ENCODE measurements around the gene TNFRSF8. TPM values are rescaled to one million over a fixed set of nuclear protein-coding genes. Genes with fewer than 3 reads are reported as not detected.

Gene TNFRSF8
- total RNA-seq, 2 experiments from 2014 or later: 0.17 to 0.22 TPM

DNA sequence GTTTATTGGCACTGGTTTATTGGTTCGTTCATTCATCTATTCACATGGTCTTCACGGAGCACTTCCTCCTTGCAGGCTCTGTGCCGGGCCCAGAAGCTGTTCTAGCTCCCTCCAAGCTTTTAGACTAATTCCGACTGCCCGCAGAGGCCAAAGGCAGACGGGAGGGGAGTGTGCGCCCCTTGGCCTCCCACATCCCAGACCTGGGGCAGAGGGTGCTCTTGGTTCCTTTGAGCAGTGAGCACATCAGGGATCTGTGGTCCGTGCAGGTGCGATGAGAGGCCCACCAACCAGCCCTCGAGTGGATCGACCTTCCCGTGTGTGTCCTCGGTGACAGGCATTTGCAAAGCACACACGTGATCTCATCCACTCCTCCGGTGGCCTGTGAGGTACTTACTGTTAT, 65.0 kb downstream of the TNFRSF8 start:
- no peak overlapping the region for H3K4me3 Mint-ChIP-seq
- ATAC-seq (ENCODE audit: low read depth) (no peak), DNase-seq (no peak)
- H3K9me3 Mint-ChIP-seq: no peaks in the 10 kb centered on the region
- POLR2A ChIA-PET: interaction anchor here (2.4 kb wide), 1 partner anchor 34 kb away, joined by 7 read pairs; no protein-coding TSS in a partner anchor
- H3K27ac Mint-ChIP-seq: no peak overlapping the region
- H3K36me3 Mint-ChIP-seq: no peaks in the 10 kb centered on the region
- H3K27me3 Mint-ChIP-seq: peaks cover 3% of the 10 kb centered on the region
- peaks cover 25% of the 10 kb centered on the region for H3K4me1 Mint-ChIP-seq

DNA sequence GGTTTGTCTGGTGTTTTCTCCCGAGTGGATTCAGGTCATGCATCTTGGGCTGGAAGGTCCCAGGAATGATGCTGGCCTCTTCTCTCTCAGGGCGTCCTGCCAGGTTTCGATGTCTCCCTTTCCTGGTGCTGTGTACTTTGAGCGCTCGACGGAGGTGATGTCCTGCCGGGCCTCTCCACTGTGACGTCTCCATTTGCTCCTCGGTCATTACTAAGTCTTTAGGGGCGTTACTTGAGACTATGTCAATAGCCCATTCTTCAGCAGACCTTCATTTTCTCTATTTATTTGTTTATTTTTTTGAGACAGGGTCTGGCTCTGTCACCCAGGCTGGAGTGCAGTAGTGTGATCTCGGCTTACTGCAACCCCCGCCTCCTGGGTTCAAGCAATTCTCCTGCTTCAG, 66.5 kb downstream of the TNFRSF8 start:
- Mint-ChIP-seq H3K27me3 (no peaks in the 10 kb centered on the region), H3K36me3 (no peaks in the 10 kb centered on the region), H3K9me3 (no peaks in the 10 kb centered on the region), H3K4me3 (no peak overlapping the region), H3K4me1 (peaks cover 29% of the 10 kb centered on the region), H3K27ac (no peak overlapping the region)
- DNase-seq: no peak
- no peak for ATAC-seq (ENCODE audit: low read depth)
- POLR2A ChIA-PET: interaction anchor here (1.0 kb wide), 2 partner anchors 49 to 68 kb away, joined by 3 read pairs; no protein-coding TSS in a partner anchor

DNA sequence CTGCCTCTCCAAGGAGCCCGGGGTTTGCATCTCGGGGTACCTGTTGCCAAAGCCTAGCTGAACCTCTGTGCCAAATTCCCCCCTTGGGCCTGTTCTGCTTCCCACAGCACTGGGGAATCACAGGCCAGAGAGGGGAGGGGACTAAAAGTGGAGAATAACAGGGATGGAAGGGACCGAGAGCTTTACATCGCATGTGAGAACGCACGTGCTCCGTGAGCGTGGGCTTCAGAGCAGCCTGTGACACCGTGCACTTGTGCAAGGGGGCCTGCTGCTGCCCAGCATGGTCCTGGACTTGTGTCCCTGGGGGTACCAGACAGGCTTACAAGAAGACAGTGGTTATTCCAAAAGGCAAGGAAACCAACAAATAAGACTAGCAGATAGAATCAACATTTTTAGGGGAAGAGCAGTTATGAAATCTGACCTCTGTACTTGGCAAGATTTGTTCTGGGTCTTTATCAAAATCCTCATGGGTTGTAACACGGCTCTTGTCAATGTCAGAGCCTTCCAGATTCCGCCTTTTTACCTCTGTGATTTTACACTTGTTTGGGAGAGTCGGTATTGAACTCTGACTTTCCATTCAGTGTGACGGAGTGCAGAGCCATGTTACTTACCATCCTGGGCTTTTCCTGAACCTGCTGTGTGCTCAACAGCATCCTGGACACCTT, 67.5 kb downstream of the TNFRSF8 start:
- no peak overlapping the region for H3K4me3 Mint-ChIP-seq
- no peak for DNase-seq
- H3K27me3 Mint-ChIP-seq: no peaks in the 10 kb centered on the region
- no peaks in the 10 kb centered on the region for H3K9me3 Mint-ChIP-seq
- H3K4me1 Mint-ChIP-seq: peaks cover 20% of the 10 kb centered on the region
- POLR2A ChIA-PET: interaction anchor here (0.7 to 1.0 kb wide), 3 partner anchors 47 to 67 kb away, joined by 3 read pairs; no protein-coding TSS in a partner anchor
- no peaks in the 10 kb centered on the region for H3K36me3 Mint-ChIP-seq
- H3K27ac Mint-ChIP-seq: no peak overlapping the region
- no peak for ATAC-seq (ENCODE audit: low read depth)

DNA sequence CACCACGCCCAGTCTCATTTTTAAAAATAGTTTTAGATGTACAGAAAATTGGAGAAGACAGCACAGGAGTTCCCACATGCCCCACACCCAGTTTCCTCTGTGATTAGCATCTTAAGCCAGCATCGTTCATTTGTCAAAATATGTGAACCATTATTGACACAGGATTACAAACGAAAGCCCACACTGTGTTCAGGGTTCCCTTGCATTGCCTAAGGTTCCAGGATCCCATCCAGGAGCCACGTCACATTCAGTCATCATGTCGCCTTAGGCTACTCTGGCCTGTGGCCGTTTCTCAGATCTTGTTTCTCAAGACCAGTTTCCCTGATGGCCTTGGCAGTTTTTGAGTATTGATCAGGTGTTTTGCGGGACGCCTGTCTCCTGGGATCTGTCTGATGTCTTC, 69.0 kb downstream of the TNFRSF8 start:
- POLR2A ChIA-PET: interaction anchor here (0.6 to 2.1 kb wide), 5 partner anchors 19 to 484 kb away, joined by 3 to 9 read pairs (median 3); no protein-coding TSS in a partner anchor
- Mint-ChIP-seq H3K4me1 (peaks cover 13% of the 10 kb centered on the region), H3K36me3 (no peaks in the 10 kb centered on the region), H3K9me3 (no peaks in the 10 kb centered on the region), H3K4me3 (no peak overlapping the region), H3K27me3 (no peaks in the 10 kb centered on the region), H3K27ac (peak overlapping the region; percentile 80)
- DNase-seq (no peak), ATAC-seq (ENCODE audit: low read depth) (no peak)

DNA sequence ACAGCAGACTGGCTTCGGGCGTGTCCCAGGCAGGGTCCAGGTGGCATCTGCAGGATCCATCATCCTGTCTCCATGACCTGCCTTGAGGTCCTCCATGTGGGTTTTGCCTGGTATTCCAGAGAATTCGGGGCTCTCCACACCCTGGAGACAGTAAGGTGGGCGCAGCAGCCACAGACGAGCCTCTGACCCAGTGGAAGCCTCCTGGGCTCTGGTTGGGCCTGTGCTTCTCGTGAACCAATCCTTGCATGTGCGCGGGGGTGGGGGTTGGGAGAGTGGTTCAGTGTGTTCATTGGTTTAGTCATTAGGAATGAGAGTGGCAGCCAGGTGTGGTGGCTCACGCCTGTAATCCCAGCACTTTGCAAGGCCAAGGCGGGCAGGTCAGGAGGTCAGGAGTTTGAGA, 71.6 kb downstream of the TNFRSF8 start:
- POLR2A ChIA-PET: no interaction called here

DNA sequence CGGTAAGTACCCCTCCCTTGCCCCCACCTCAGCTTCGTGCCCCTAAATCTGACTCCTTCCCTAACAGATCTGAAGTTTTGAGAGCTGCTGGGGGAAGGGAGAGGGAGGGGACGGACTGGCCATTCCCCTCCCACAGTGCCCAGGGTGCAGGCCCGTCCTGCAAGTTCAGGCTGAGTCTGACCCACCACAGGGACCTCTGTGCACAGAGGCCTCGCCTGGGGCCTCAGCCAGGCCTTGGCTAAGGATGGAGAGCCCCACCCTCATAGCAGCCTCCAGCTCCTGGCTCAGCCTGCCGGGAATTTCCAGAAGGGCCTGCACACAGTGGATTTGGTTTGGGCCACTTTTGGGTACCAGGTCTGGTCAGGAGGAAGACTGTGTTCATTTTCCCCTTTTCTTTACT, 72.5 kb downstream of the TNFRSF8 start:
- POLR2A ChIA-PET: interaction anchor here (0.8 kb wide), 1 partner anchor 68 kb away, joined by 5 read pairs; no protein-coding TSS in a partner anchor
- H3K27ac Mint-ChIP-seq: no peak overlapping the region
- H3K4me3 Mint-ChIP-seq: no peak overlapping the region

More for the DNA sequence above, 71.6 kb downstream of the TNFRSF8 start:
- Mint-ChIP-seq H3K4me3 (no peak overlapping the region), H3K27ac (no peak overlapping the region), H3K4me1 (peaks cover 12% of the 10 kb centered on the region), H3K27me3 (no peaks in the 10 kb centered on the region), H3K9me3 (no peaks in the 10 kb centered on the region), H3K36me3 (no peaks in the 10 kb centered on the region)
- ATAC-seq (ENCODE audit: low read depth): no peak
- DNase-seq: no peak

DNA sequence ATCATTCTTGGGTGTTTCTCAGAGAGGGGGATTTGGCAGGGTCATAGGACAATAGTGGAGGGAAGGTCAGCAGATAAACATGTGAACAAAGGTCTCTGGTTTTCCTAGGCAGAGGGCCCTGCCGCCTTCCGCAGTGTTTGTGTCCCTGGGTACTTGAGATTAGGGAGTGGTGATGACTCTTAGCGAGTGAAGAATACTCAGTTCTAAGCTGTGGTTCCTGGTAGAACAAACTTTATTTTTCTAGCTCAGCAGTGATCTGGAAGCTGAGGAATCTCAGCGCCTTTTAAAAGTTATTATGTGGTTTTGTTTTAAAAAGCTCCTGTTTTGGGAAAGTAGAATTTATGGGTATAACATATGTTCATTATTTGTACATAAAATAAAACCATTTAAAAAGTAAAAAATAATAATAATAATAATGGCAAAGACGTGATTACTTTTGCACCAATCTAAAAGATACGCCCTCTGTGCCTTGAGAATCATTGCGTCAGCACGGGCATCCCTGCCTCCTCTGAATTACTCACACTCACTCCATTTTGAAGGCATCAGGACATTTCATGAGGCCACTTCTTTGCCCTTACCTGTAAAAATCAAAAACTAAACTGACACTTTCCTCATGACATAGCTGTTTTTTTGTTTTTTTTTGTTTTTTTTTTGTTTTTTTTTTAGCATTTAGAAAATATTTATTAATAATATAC, 74.0 kb downstream of the TNFRSF8 start:
- H3K4me3 Mint-ChIP-seq: no peak overlapping the region
- H3K27ac Mint-ChIP-seq: no peak overlapping the region
- H3K27me3 Mint-ChIP-seq: no peaks in the 10 kb centered on the region
- no peaks in the 10 kb centered on the region for H3K9me3 Mint-ChIP-seq
- DNase-seq (no peak), ATAC-seq (ENCODE audit: low read depth) (no peak)
- POLR2A ChIA-PET: interaction anchor here (1.0 kb wide), 1 partner anchor 13 kb away, joined by 4 read pairs; no protein-coding TSS in a partner anchor
- no peaks in the 10 kb centered on the region for H3K36me3 Mint-ChIP-seq
- H3K4me1 Mint-ChIP-seq: peaks cover 12% of the 10 kb centered on the region

More for the DNA sequence above, 72.5 kb downstream of the TNFRSF8 start:
- DNase-seq (no peak), ATAC-seq (ENCODE audit: low read depth) (no peak)
- Mint-ChIP-seq H3K27me3 (no peaks in the 10 kb centered on the region), H3K36me3 (no peaks in the 10 kb centered on the region), H3K9me3 (no peaks in the 10 kb centered on the region), H3K4me1 (peaks cover 12% of the 10 kb centered on the region)

GRCh38 chr1:12138196-12139168, 75.4 kb downstream of the TNFRSF8 start:
- no peak for ATAC-seq (ENCODE audit: low read depth)
- Mint-ChIP-seq H3K27me3 (no peaks in the 10 kb centered on the region), H3K27ac (no peak overlapping the region)

GRCh38 chr1:12140016-12140415, 76.9 kb downstream of the TNFRSF8 start:
- Mint-ChIP-seq H3K9me3 (no peaks in the 10 kb centered on the region), H3K27me3 (no peaks in the 10 kb centered on the region), H3K27ac (no peak overlapping the region), H3K36me3 (no peaks in the 10 kb centered on the region), H3K4me1 (peaks cover 15% of the 10 kb centered on the region), H3K4me3 (no peak overlapping the region)
- DNase-seq (no peak), ATAC-seq (ENCODE audit: low read depth) (no peak)
- POLR2A ChIA-PET: interaction anchor here (1.0 to 1.6 kb wide), 3 partner anchors 8 to 11 kb away, joined by 3 to 6 read pairs (median 4); no protein-coding TSS in a partner anchor

More at GRCh38 chr1:12138196-12139168, 75.4 kb downstream of the TNFRSF8 start:
- peaks cover 7% of the 10 kb centered on the region for H3K4me1 Mint-ChIP-seq
- no peaks in the 10 kb centered on the region for H3K9me3 Mint-ChIP-seq
- no peak overlapping the region for H3K4me3 Mint-ChIP-seq
- DNase-seq: no peak
- H3K36me3 Mint-ChIP-seq: no peaks in the 10 kb centered on the region
- POLR2A ChIA-PET: interaction anchor here (0.9 to 1.6 kb wide), 4 partner anchors 9 to 65 kb away, joined by 3 to 6 read pairs (median 3); no protein-coding TSS in a partner anchor

GRCh38 chr1:12140515-12141162, 77.5 kb downstream of the TNFRSF8 start:
- no peak overlapping the region for H3K4me3 Mint-ChIP-seq
- no peak for DNase-seq
- no peaks in the 10 kb centered on the region for H3K9me3 Mint-ChIP-seq
- no peaks in the 10 kb centered on the region for H3K27me3 Mint-ChIP-seq
- POLR2A ChIA-PET: no interaction called here
- no peak overlapping the region for H3K27ac Mint-ChIP-seq
- ATAC-seq (ENCODE audit: low read depth): no peak
- H3K36me3 Mint-ChIP-seq: no peaks in the 10 kb centered on the region
- peaks cover 21% of the 10 kb centered on the region for H3K4me1 Mint-ChIP-seq

GRCh38 chr1:12141163-12141850, 78.2 kb downstream of the TNFRSF8 start:
- POLR2A ChIA-PET: interaction anchor here (1.1 to 1.9 kb wide), 2 partner anchors 10 to 15 kb away, joined by 6 read pairs; no protein-coding TSS in a partner anchor
- Mint-ChIP-seq H3K4me3 (no peak overlapping the region), H3K9me3 (no peaks in the 10 kb centered on the region), H3K4me1 (peaks cover 22% of the 10 kb centered on the region), H3K27ac (no peak overlapping the region), H3K36me3 (no peaks in the 10 kb centered on the region), H3K27me3 (no peaks in the 10 kb centered on the region)
- ATAC-seq (ENCODE audit: low read depth): no peak
- no peak for DNase-seq
